ENCODE results near the gene PLAAT2.

PLAAT2 gene

GRCh38 chr11:63516109-63516508 is 47.1 kb downstream of the PLAAT2 start:
- DNase-seq (ENCODE audit: low read depth): no peak

GRCh38 chr11:63512816-63513215 is 50.4 kb downstream of the PLAAT2 start:
- no peak overlapping the region for H3K4me3 ChIP-seq (ENCODE audit: low read depth, low read length)
- no peak for TF ChIP-seq CTCF (IDR thresholded peaks at IDR 0.05; ENCODE audit: low read depth, low read length, missing control alignments)
- in situ Hi-C loops (cut with HindIII; ENCODE audit: low sequenced_read_pairs): no loop called here

More at GRCh38 chr11:63516109-63516508, 47.1 kb downstream of the PLAAT2 start:
- in situ Hi-C loops (cut with HindIII; ENCODE audit: low sequenced_read_pairs): no loop called here
- no peak for TF ChIP-seq CTCF (IDR thresholded peaks at IDR 0.05; ENCODE audit: low read depth, low read length, missing control alignments)
- H3K4me3 ChIP-seq (ENCODE audit: low read depth, low read length): no peak overlapping the region

GRCh38 chr11:63511048-63511748 is 52.0 kb downstream of the PLAAT2 start:
- no peak overlapping the region for H3K4me3 ChIP-seq (ENCODE audit: low read depth, low read length)
- no peak for DNase-seq (ENCODE audit: low read depth)
- no peak for TF ChIP-seq CTCF (IDR thresholded peaks at IDR 0.05; ENCODE audit: low read depth, low read length, missing control alignments)
- in situ Hi-C loops (cut with HindIII; ENCODE audit: low sequenced_read_pairs): no loop called here

More at GRCh38 chr11:63512816-63513215, 50.4 kb downstream of the PLAAT2 start:
- DNase-seq (ENCODE audit: low read depth): no peak

- no peak for TF ChIP-seq CTCF (IDR thresholded peaks at IDR 0.05; ENCODE audit: low read depth, low read length, missing control alignments)
- H3K4me3 ChIP-seq (ENCODE audit: low read depth, low read length): no peak overlapping the region
- no peak for DNase-seq (ENCODE audit: low read depth)
- in situ Hi-C loops (cut with HindIII; ENCODE audit: low sequenced_read_pairs): no loop called here
Observed at GRCh38 chr11:63510360-63511047, 52.7 kb downstream of the PLAAT2 start.

- no peak for TF ChIP-seq CTCF (IDR thresholded peaks at IDR 0.05; ENCODE audit: low read depth, low read length, missing control alignments)
- no peak for DNase-seq (ENCODE audit: low read depth)
- in situ Hi-C loops (cut with HindIII; ENCODE audit: low sequenced_read_pairs): no loop called here
- no peak overlapping the region for H3K4me3 ChIP-seq (ENCODE audit: low read depth, low read length)
Observed at GRCh38 chr11:63508745-63509144, 54.4 kb downstream of the PLAAT2 start.

GRCh38 chr11:63508009-63508408 is 55.2 kb downstream of the PLAAT2 start:
- no peak for DNase-seq (ENCODE audit: low read depth)
- no peak overlapping the region for H3K4me3 ChIP-seq (ENCODE audit: low read depth, low read length)
- in situ Hi-C loops (cut with HindIII; ENCODE audit: low sequenced_read_pairs): no loop called here
- TF ChIP-seq CTCF (IDR thresholded peaks at IDR 0.05; ENCODE audit: low read depth, low read length, missing control alignments): no peak
